HepG2 (cell line): ENCODE measurements around the gene TARP.

Experiments used
- ATAC-seq: fragments of 200-7000 bp; cut with Tn5 transposase; 3 replicates; pipeline ENCODE4 v1.9.1; 2020; ENCODE audit warnings: mild to moderate bottlenecking, moderate library complexity
- BruUV-seq: library from RNA; stranded (reverse); fragments of 400-500 nt; replicated peaks from 2 replicates; lab custom pipeline; 2021; lab: Mats Ljungman, UMichigan
- CTCF ChIA-PET: fragments of 300-600 bp; formaldehyde crosslinking; extraction: SDS; loops from one replicate; lab custom pipeline; 2021; ENCODE audit warnings: low total read pairs, inconsistent platforms, low intra/inter-chr PET ratio; lab: Yijun Ruan, JAX
- POLR2A ChIA-PET: fragments of 350-600 bp; sonication (Branson Sonifier 250); formaldehyde crosslinking; loops from one replicate; lab custom pipeline; 2020; ENCODE audit warnings: antibody characterized with exemption, inconsistent platforms; lab: Yijun Ruan, JAX
- DNase-seq: peaks from one replicate; pipeline ENCODE4 v3.0.0-alpha.2; 2015; ENCODE audit warnings: low spot score
- FAIRE-seq: peaks from 3 replicates; lab custom pipeline; 2011; peaks lifted over from hg19 to GRCh38; lab: Jason Lieb, UNC
- H2AFZ ChIP-seq: one replicate; pipeline ENCODE4 v1.6.1; 2011; ENCODE audit warnings: low read length, inconsistent platforms
- H3K27ac ChIP-seq: fragments of 300-600 bp; 3 replicates; pipeline ENCODE4 v1.8.0; 2011; ENCODE audit warnings: mixed run types, mild to moderate bottlenecking, mixed read lengths, low read length, inconsistent platforms; ENCODE audit not compliant: insufficient read depth; ENCODE audit errors: extremely low read length
- H3K27me3 ChIP-seq, 2 experiments: fragments of 200-600 bp in 1 of 2; 2 replicates in 1 of 2; 3 replicates in 1 of 2; pipeline versions ENCODE4 v1.6.0 to v1.8.0; 2011; ENCODE audit warnings: low read length in 2 of 2, mild to moderate bottlenecking in 2 of 2, moderate library complexity in 2 of 2, inconsistent platforms in 1 of 2; ENCODE audit not compliant: insufficient read depth in 2 of 2, control insufficient read depth in 1 of 2
- H3K36me3 ChIP-seq, 2 experiments: fragments of 200-600 bp in 1 of 2; replicated peaks in 1 of 2; 2 replicates in 1 of 2; 3 replicates in 1 of 2; pipeline versions ENCODE4 v1.5.1 to v1.8.0; 2011; ENCODE audit warnings: low read length in 2 of 2, inconsistent platforms in 1 of 2; ENCODE audit not compliant: insufficient read depth in 2 of 2, control insufficient read depth in 1 of 2
- H3K4me1 ChIP-seq: 2 replicates; pipeline ENCODE4 v1.5.1; 2012; ENCODE audit warnings: low read length, inconsistent platforms; ENCODE audit not compliant: insufficient read depth
- H3K4me2 ChIP-seq: 2 replicates; pipeline ENCODE4 v1.6.0; 2011; ENCODE audit warnings: low read depth, low read length, inconsistent platforms
- H3K4me3 ChIP-seq, 3 experiments: fragments of 200-600 bp in 1 of 3; sonication (generic), shearing (Covaris generic) in 1 of 3; replicated peaks in 1 of 3; 2 replicates each; pipeline ENCODE4 v1.5.1; 2011 to 2016; ENCODE audit warnings: low read length in 3 of 3, inconsistent platforms in 2 of 3, low read depth in 2 of 3, mild to moderate bottlenecking in 2 of 3, control low read depth in 1 of 3, mixed read lengths in 1 of 3; ENCODE audit not compliant: insufficient read depth in 1 of 3
- H3K79me2 ChIP-seq: one replicate; pipeline ENCODE4 v1.6.1; 2011; ENCODE audit warnings: low read length, inconsistent platforms; ENCODE audit not compliant: insufficient read depth
- H3K9ac ChIP-seq: 2 replicates; pipeline ENCODE4 v1.6.0; 2011; ENCODE audit warnings: mild to moderate bottlenecking, low read depth, low read length, inconsistent platforms; ENCODE audit not compliant: insufficient read depth
- H3K9me3 ChIP-seq: 2 replicates; pipeline ENCODE4 v1.5.1; 2012; ENCODE audit warnings: mild to moderate bottlenecking, low read length
- H4K20me1 ChIP-seq: 2 replicates; pipeline ENCODE4 v1.6.0; 2011; ENCODE audit warnings: inconsistent platforms, mild to moderate bottlenecking, low read length, moderate library complexity; ENCODE audit not compliant: insufficient read depth
- CCDC6 ChIP-seq: sonication (generic); formaldehyde crosslinking; IDR thresholded peaks from 2 replicates; pipeline ENCODE4 v1.8.1; 2022; ENCODE audit warnings: mild to moderate bottlenecking, missing genetic modification reagents, moderate library complexity
- GRHL1 ChIP-seq: sonication (generic); formaldehyde crosslinking; conservative IDR thresholded peaks from 2 replicates; pipeline ENCODE4 v1.8.0; 2022; ENCODE audit warnings: missing genetic modification reagents
- NONO ChIP-seq, 2 experiments: fragments of 450-650 bp in 1 of 2; sonication (generic) in 1 of 2; formaldehyde crosslinking in 1 of 2; IDR thresholded peaks in 1 of 2; conservative IDR thresholded peaks in 1 of 2; 2 replicates each; pipeline versions ENCODE4 v1.6.1 to v1.8.0; 2017 to 2022; ENCODE audit warnings: mild to moderate bottlenecking in 1 of 2, missing genetic modification reagents in 1 of 2, moderate library complexity in 1 of 2
- PITX1 ChIP-seq: sonication (generic); formaldehyde crosslinking; IDR thresholded peaks from 2 replicates; pipeline ENCODE4 v1.5.1; 2020; ENCODE audit warnings: mild to moderate bottlenecking, missing genetic modification reagents
- POGZ ChIP-seq: sonication (generic); formaldehyde crosslinking; IDR thresholded peaks from 2 replicates; pipeline ENCODE4 v1.4.0; 2020; ENCODE audit warnings: mild to moderate bottlenecking, missing genetic modification reagents
- SETDB1 ChIP-seq: sonication (generic); formaldehyde crosslinking; IDR thresholded peaks from 2 replicates; pipeline ENCODE4 v1.5.1; 2020; ENCODE audit warnings: missing genetic modification reagents, mild to moderate bottlenecking, borderline replicate concordance
- SOX5 ChIP-seq: IDR thresholded peaks from 2 replicates; pipeline ENCODE4 v1.6.1; 2016; ENCODE audit warnings: borderline replicate concordance
- TEAD2 ChIP-seq: sonication (generic); formaldehyde crosslinking; IDR thresholded peaks from 2 replicates; pipeline ENCODE4 v1.9.0; 2021; ENCODE audit warnings: missing genetic modification reagents
- ZHX1 ChIP-seq: sonication (generic); formaldehyde crosslinking; IDR thresholded peaks from 2 replicates; pipeline ENCODE4 v1.8.1; 2022; ENCODE audit warnings: low read depth, mild to moderate bottlenecking, missing genetic modification reagents
- ZNF350 ChIP-seq: sonication (generic); formaldehyde crosslinking; IDR thresholded peaks from 2 replicates; pipeline ENCODE4 v1.4.0; 2020; ENCODE audit warnings: mild to moderate bottlenecking, low read depth, missing genetic modification reagents, borderline replicate concordance
- WGBS: methylation state at CpG from one replicate; pipeline ENCODE4 v1.1.6; 2017; ENCODE audit warnings: low lambda C conversion rate; 5-methylcytosine and 5-hydroxymethylcytosine counted together
- in situ Hi-C: cut with HindIII; loops from 2 replicates; pipeline ENCODE4 v1.10.0; 2017; ENCODE audit warnings: low pct_unique_long_range_greater_than_20kb; ENCODE audit not compliant: extremely low pct_ligation_motif_present
- intact Hi-C: fragments of 100-400 bp; cut with micrococcal nuclease; formaldehyde crosslinking; loops from one replicate; pipeline ENCODE4 v1.10.0; 2022; ENCODE audit not compliant: unreplicated experiment
- TF ChIP-seq, protein P1 (sequence below): sonication (generic); formaldehyde crosslinking; IDR thresholded peaks from 2 replicates; pipeline ENCODE4 v1.4.0; 2020; ENCODE audit warnings: missing genetic modification reagents, low read depth, mild to moderate bottlenecking, borderline replicate concordance

Gene TARP

DNA sequence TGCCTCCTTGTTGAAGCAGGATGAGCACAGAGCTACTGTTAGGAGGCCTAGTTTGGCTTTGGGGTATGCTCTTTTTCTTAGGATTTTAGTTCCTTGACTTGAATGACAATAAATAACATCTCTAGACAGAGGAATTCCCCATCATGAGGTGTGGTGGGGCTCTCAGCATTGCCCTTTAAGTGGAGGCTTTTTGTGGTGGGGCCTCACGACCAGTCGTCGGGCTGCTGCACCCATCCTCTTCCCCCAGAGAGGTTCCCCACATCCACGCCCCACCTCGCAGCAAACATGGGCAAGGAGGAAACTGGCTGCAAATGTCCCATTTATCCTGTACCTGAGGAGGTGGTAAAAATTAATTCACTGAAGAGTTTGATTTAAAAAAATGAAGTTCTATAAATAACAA is 36.1 kb upstream of the TARP start (continued):
- TF ChIP-seq GRHL1 (CRISPR knock-in tag), result no peak
- TF ChIP-seq ZNF350 (CRISPR knock-in tag), result no peak
- no peak for TF ChIP-seq ZHX1 (CRISPR knock-in tag)
- TF ChIP-seq, protein P1, sequence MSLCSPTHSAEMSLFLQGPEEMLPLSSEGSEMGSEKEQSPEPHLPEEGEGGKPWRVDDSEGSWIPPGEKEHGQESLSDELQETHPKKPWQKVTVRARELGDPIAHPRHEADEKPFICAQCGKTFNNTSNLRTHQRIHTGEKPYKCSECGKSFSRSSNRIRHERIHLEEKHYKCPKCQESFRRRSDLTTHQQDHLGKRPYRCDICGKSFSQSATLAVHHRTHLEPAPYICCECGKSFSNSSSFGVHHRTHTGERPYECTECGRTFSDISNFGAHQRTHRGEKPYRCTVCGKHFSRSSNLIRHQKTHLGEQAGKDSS (CRISPR knock-in tag), result no peak
- TF ChIP-seq SOX5, result no peak

- in situ Hi-C loops (loop anchor here (25.0 kb wide), 1 partner anchor 196 kb away; no protein-coding TSS in a partner anchor), intact Hi-C loops (no loop called here)
- Histone ChIP-seq H3K9me3 (no peaks in the 10 kb centered on the region), H3K36me3 (no peaks in the 10 kb centered on the region), H3K9ac (no peak overlapping the region), H2AFZ (no peak overlapping the region), H3K4me1 (no peaks in the 10 kb centered on the region), H3K27me3 (0 out of 5 replicates have a peak, but pooled peaks cover 0 to 9% of the 10 kb centered on the region in 2 experiments), H3K4me2 (no peak overlapping the region), H3K27ac (no peak overlapping the region), H3K79me2 (no peaks in the 10 kb centered on the region), H4K20me1 (no peaks in the 10 kb centered on the region), H3K4me3 (no peak overlapping the region)
- no peak for ATAC-seq
- FAIRE-seq, result no peak
- no peak for DNase-seq
- POLR2A ChIA-PET, result no interaction called here
- BruUV-seq, result no TSS peak
- 30% methylated on average over 2 of the region's 2 CpGs for WGBS
- CTCF ChIA-PET, result no interaction called here
- TF ChIP-seq CCDC6 (CRISPR knock-in tag) (no peak), TEAD2 (no peak), POGZ (no peak), PITX1 (no peak), SETDB1 (no peak), NONO (IDR thresholded peaks at IDR 0.05) (no peak), NONO (CRISPR knock-in tag; conservative IDR thresholded peaks at IDR 0.05) (no peak)
Observed at GRCh38 chr7:38308140-38308539, 34.7 kb upstream of the TARP start.
